Measurements from ENCODE around the gene SMARCA2. TPM values are rescaled to one million over a fixed set of nuclear protein-coding genes. Genes with fewer than 3 reads are reported as not detected.

The SMARCA2 gene
- total RNA-seq, 1 donor from 2014 or later = 4.2 TPM

- Histone ChIP-seq H3K9me3 (ENCODE audit: low read depth) (no peaks in the 10 kb centered on the region), H4K20me1 (ENCODE audit: low read depth) (no peaks in the 10 kb centered on the region), H3K9ac (no peak overlapping the region), H3K36me3 (no peaks in the 10 kb centered on the region), H2AFZ (replicated peaks) (no peak overlapping the region), H3K4me1 (no peaks in the 10 kb centered on the region), H3K27me3 (no peaks in the 10 kb centered on the region), H3K79me2 (ENCODE audit: low read depth) (no peaks in the 10 kb centered on the region), H3K4me3 (no peak overlapping the region), H3K27ac (no peak overlapping the region), H3K4me2 (no peak overlapping the region), H3F3A (ENCODE audit: low read depth) (no peaks in the 10 kb centered on the region)
- Mint-ChIP-seq H3K9me3 (peaks cover 2% of the 10 kb centered on the region), H3K27ac (no peak overlapping the region), H3K36me3 (no peaks in the 10 kb centered on the region), H3K4me3 (no peak overlapping the region), H3K27me3 (ENCODE audit: insufficient read depth, low read depth) (peaks cover 4% of the 10 kb centered on the region), H3K4me1 (peaks cover 9% of the 10 kb centered on the region)
- no peak for DNase-seq (ENCODE audit: low spot score)
- TF ChIP-seq CTCF (IDR thresholded peaks at IDR 0.05) = no peak
- TF ChIP-seq EZH2phosphoT487 (IDR thresholded peaks at IDR 0.05) = no peak
- TF ChIP-seq EZH2 (IDR thresholded peaks at IDR 0.05) = no peak
Measured at GRCh38 chr9:2229109-2229721, 214.1 kb downstream of the SMARCA2 start.

- H3K36me3 Mint-ChIP-seq = no peaks in the 10 kb centered on the region
- Histone ChIP-seq H3K27ac (no peak overlapping the region), H3K4me1 (no peaks in the 10 kb centered on the region), H4K20me1 (ENCODE audit: low read depth) (no peaks in the 10 kb centered on the region), H3K36me3 (no peaks in the 10 kb centered on the region), H2AFZ (replicated peaks) (no peak overlapping the region), H3F3A (ENCODE audit: low read depth) (no peaks in the 10 kb centered on the region), H3K4me2 (no peak overlapping the region), H3K4me3 (no peak overlapping the region), H3K79me2 (ENCODE audit: low read depth) (no peaks in the 10 kb centered on the region), H3K27me3 (no peaks in the 10 kb centered on the region), H3K9me3 (ENCODE audit: low read depth) (no peaks in the 10 kb centered on the region), H3K9ac (no peak overlapping the region)
- H3K27me3 Mint-ChIP-seq (ENCODE audit: insufficient read depth, low read depth) = peaks cover 4% of the 10 kb centered on the region
- no peak overlapping the region for H3K4me3 Mint-ChIP-seq
- no peak overlapping the region for H3K27ac Mint-ChIP-seq
- no peaks in the 10 kb centered on the region for H3K9me3 Mint-ChIP-seq
- no peak for TF ChIP-seq EZH2phosphoT487 (IDR thresholded peaks at IDR 0.05)
- no peak for TF ChIP-seq EZH2 (IDR thresholded peaks at IDR 0.05)
- TF ChIP-seq CTCF (IDR thresholded peaks at IDR 0.05) = no peak
- DNase-seq (ENCODE audit: low spot score) = no peak
- H3K4me1 Mint-ChIP-seq = peaks cover 14% of the 10 kb centered on the region
Measured at GRCh38 chr9:2230362-2230761, 215.2 kb downstream of the SMARCA2 start.

GRCh38 chr9:2231101-2231500 is 216.0 kb downstream of the SMARCA2 start:
- Mint-ChIP-seq H3K27ac (no peak overlapping the region), H3K27me3 (ENCODE audit: insufficient read depth, low read depth) (peaks cover 4% of the 10 kb centered on the region), H3K4me1 (peaks cover 14% of the 10 kb centered on the region), H3K36me3 (no peaks in the 10 kb centered on the region), H3K4me3 (no peak overlapping the region), H3K9me3 (no peaks in the 10 kb centered on the region)
- Histone ChIP-seq H3K79me2 (ENCODE audit: low read depth) (no peaks in the 10 kb centered on the region), H3K27me3 (no peaks in the 10 kb centered on the region), H3F3A (ENCODE audit: low read depth) (no peaks in the 10 kb centered on the region), H3K4me1 (no peaks in the 10 kb centered on the region), H3K36me3 (no peaks in the 10 kb centered on the region), H4K20me1 (ENCODE audit: low read depth) (no peaks in the 10 kb centered on the region), H3K4me3 (no peak overlapping the region), H3K9ac (no peak overlapping the region), H3K9me3 (ENCODE audit: low read depth) (no peaks in the 10 kb centered on the region), H3K4me2 (no peak overlapping the region), H2AFZ (replicated peaks) (no peak overlapping the region), H3K27ac (no peak overlapping the region)
- no peak for TF ChIP-seq EZH2 (IDR thresholded peaks at IDR 0.05)
- no peak for TF ChIP-seq EZH2phosphoT487 (IDR thresholded peaks at IDR 0.05)
- TF ChIP-seq CTCF (IDR thresholded peaks at IDR 0.05) = no peak
- DNase-seq (ENCODE audit: low spot score) = no peak
